HepG2 (cell line): ENCODE results near the gene CDC14B. TPM values are rescaled to one million over a fixed set of nuclear protein-coding genes. Genes with fewer than 3 reads are reported as not detected.

Source experiments
- ATAC-seq: fragments of 200-7000 bp; cut with Tn5 transposase; 3 replicates; pipeline ENCODE4 v1.9.1; 2020; ENCODE audit warnings: mild to moderate bottlenecking, moderate library complexity
- BruUV-seq: library from RNA; stranded (reverse); fragments of 400-500 nt; replicated peaks from 2 replicates; lab custom pipeline; 2021; lab: Mats Ljungman, UMichigan
- CTCF ChIA-PET: fragments of 300-600 bp; formaldehyde crosslinking; extraction: SDS; loops from one replicate; lab custom pipeline; 2021; ENCODE audit warnings: low total read pairs, inconsistent platforms, low intra/inter-chr PET ratio; lab: Yijun Ruan, JAX
- POLR2A ChIA-PET: fragments of 350-600 bp; sonication (Branson Sonifier 250); formaldehyde crosslinking; loops from one replicate; lab custom pipeline; 2020; ENCODE audit warnings: antibody characterized with exemption, inconsistent platforms; lab: Yijun Ruan, JAX
- DNase-seq: peaks from one replicate; pipeline ENCODE4 v3.0.0-alpha.2; 2015; ENCODE audit warnings: low spot score
- FAIRE-seq: peaks from 3 replicates; lab custom pipeline; 2011; peaks lifted over from hg19 to GRCh38; lab: Jason Lieb, UNC
- H2AFZ ChIP-seq: one replicate; pipeline ENCODE4 v1.6.1; 2011; ENCODE audit warnings: low read length, inconsistent platforms
- H3K27ac ChIP-seq: fragments of 300-600 bp; 3 replicates; pipeline ENCODE4 v1.8.0; 2011; ENCODE audit warnings: mixed run types, mild to moderate bottlenecking, mixed read lengths, low read length, inconsistent platforms; ENCODE audit not compliant: insufficient read depth; ENCODE audit errors: extremely low read length
- H3K27me3 ChIP-seq, 2 experiments: fragments of 200-600 bp in 1 of 2; 2 replicates in 1 of 2; 3 replicates in 1 of 2; pipeline versions ENCODE4 v1.6.0 to v1.8.0; 2011; ENCODE audit warnings: low read length in 2 of 2, mild to moderate bottlenecking in 2 of 2, moderate library complexity in 2 of 2, inconsistent platforms in 1 of 2; ENCODE audit not compliant: insufficient read depth in 2 of 2, control insufficient read depth in 1 of 2
- H3K36me3 ChIP-seq, 2 experiments: fragments of 200-600 bp in 1 of 2; replicated peaks in 1 of 2; 2 replicates in 1 of 2; 3 replicates in 1 of 2; pipeline versions ENCODE4 v1.5.1 to v1.8.0; 2011; ENCODE audit warnings: low read length in 2 of 2, inconsistent platforms in 1 of 2; ENCODE audit not compliant: insufficient read depth in 2 of 2, control insufficient read depth in 1 of 2
- H3K4me1 ChIP-seq: 2 replicates; pipeline ENCODE4 v1.5.1; 2012; ENCODE audit warnings: low read length, inconsistent platforms; ENCODE audit not compliant: insufficient read depth
- H3K4me2 ChIP-seq: 2 replicates; pipeline ENCODE4 v1.6.0; 2011; ENCODE audit warnings: low read depth, low read length, inconsistent platforms
- H3K4me3 ChIP-seq, 3 experiments: fragments of 200-600 bp in 1 of 3; sonication (generic), shearing (Covaris generic) in 1 of 3; replicated peaks in 1 of 3; 2 replicates each; pipeline ENCODE4 v1.5.1; 2011 to 2016; ENCODE audit warnings: low read length in 3 of 3, inconsistent platforms in 2 of 3, low read depth in 2 of 3, mild to moderate bottlenecking in 2 of 3, control low read depth in 1 of 3, mixed read lengths in 1 of 3; ENCODE audit not compliant: insufficient read depth in 1 of 3
- H3K79me2 ChIP-seq: one replicate; pipeline ENCODE4 v1.6.1; 2011; ENCODE audit warnings: low read length, inconsistent platforms; ENCODE audit not compliant: insufficient read depth
- H3K9ac ChIP-seq: 2 replicates; pipeline ENCODE4 v1.6.0; 2011; ENCODE audit warnings: mild to moderate bottlenecking, low read depth, low read length, inconsistent platforms; ENCODE audit not compliant: insufficient read depth
- H3K9me3 ChIP-seq: 2 replicates; pipeline ENCODE4 v1.5.1; 2012; ENCODE audit warnings: mild to moderate bottlenecking, low read length
- H4K20me1 ChIP-seq: 2 replicates; pipeline ENCODE4 v1.6.0; 2011; ENCODE audit warnings: inconsistent platforms, mild to moderate bottlenecking, low read length, moderate library complexity; ENCODE audit not compliant: insufficient read depth
- KDM1A ChIP-seq: IDR thresholded peaks from 2 replicates; pipeline ENCODE4 v1.6.1; 2016; ENCODE audit warnings: missing compliant biosample characterization
- NR0B2 ChIP-seq: sonication (generic); formaldehyde crosslinking; IDR thresholded peaks from 2 replicates; pipeline ENCODE4 v1.4.0; 2020; ENCODE audit warnings: mild to moderate bottlenecking, missing genetic modification reagents
- PBX2 ChIP-seq: IDR thresholded peaks from 2 replicates; pipeline ENCODE4 v1.6.1; 2016; ENCODE audit warnings: control low read depth
- SNAPC2 ChIP-seq: sonication (generic); formaldehyde crosslinking; IDR thresholded peaks from 2 replicates; pipeline ENCODE4 v1.8.1; 2022; ENCODE audit warnings: mild to moderate bottlenecking, missing genetic modification reagents
- USF2 ChIP-seq, 2 experiments: sonication (generic) in 1 of 2; formaldehyde crosslinking in 1 of 2; IDR thresholded peaks; 2 replicates each; pipeline versions ENCODE4 v1.5.1 to v1.6.1; 2011 to 2020; ENCODE audit warnings: borderline replicate concordance in 1 of 2, low read depth in 1 of 2, low read length in 1 of 2, mild to moderate bottlenecking in 1 of 2, missing genetic modification reagents in 1 of 2, moderate library complexity in 1 of 2
- ZNF441 ChIP-seq: sonication (generic); formaldehyde crosslinking; IDR thresholded peaks from 2 replicates; pipeline ENCODE4 v1.7.0; 2021; ENCODE audit warnings: missing genetic modification reagents, borderline replicate concordance
- ZNF629 ChIP-seq: sonication (generic); formaldehyde crosslinking; conservative IDR thresholded peaks from 2 replicates; pipeline ENCODE4 v1.5.0; 2020; ENCODE audit warnings: missing genetic modification reagents
- WGBS: methylation state at CpG from one replicate; pipeline ENCODE4 v1.1.6; 2017; ENCODE audit warnings: low lambda C conversion rate; 5-methylcytosine and 5-hydroxymethylcytosine counted together
- in situ Hi-C: cut with HindIII; loops from 2 replicates; pipeline ENCODE4 v1.10.0; 2017; ENCODE audit warnings: low pct_unique_long_range_greater_than_20kb; ENCODE audit not compliant: extremely low pct_ligation_motif_present
- intact Hi-C: fragments of 100-400 bp; cut with micrococcal nuclease; formaldehyde crosslinking; loops from one replicate; pipeline ENCODE4 v1.10.0; 2022; ENCODE audit not compliant: unreplicated experiment
- polyA plus RNA-seq, 8 experiments: library from polyadenylated mRNA; depleted of rRNA in 3 of 8; stranded (reverse) in 7 of 8; unstranded in 1 of 8; fragments of >200 nt; fragmentation: Illumina TruSeq in 4 of 8; extraction: Trizol in 4 of 8; gene quantifications; 2 replicates each; pipeline versions ENCODE4 v1.2.1 to v1.2.3, GENCODE V29; 2011 to 2016; ENCODE audit warnings: low read depth in 4 of 8, missing spikeins in 1 of 8, mixed read lengths in 1 of 8; ENCODE audit not compliant: insufficient read depth in 1 of 8
- total RNA-seq, 5 experiments: library from RNA; depleted of rRNA; stranded (reverse); fragments of >200 nt; fragmentation: Illumina TruSeq; extraction: Trizol; gene quantifications; 2 replicates each; pipeline ENCODE4 v1.2.3, GENCODE V29; 2016; ENCODE audit warnings: low read depth in 1 of 5

CDC14B gene
- total and polyA plus RNA-seq, 2 of the 13 experiments (the other 11 are each of a cell fraction or from before 2014, with no cell fraction given) = 25.8 to 33.3 TPM

GRCh38 chr9:96476591-96476990 lies 143.1 kb downstream of the CDC14B start (continued):
- TF ChIP-seq PBX2 (CRISPR knock-in tag) (no peak), SNAPC2 (CRISPR knock-in tag) (no peak)

GRCh38 chr9:96476013-96476412 lies 143.6 kb downstream of the CDC14B start:
- no peak overlapping the region for H3K4me3 ChIP-seq
- no peaks in the 10 kb centered on the region for H3K9me3 ChIP-seq
- no peaks in the 10 kb centered on the region for H4K20me1 ChIP-seq
- no peak overlapping the region for H3K9ac ChIP-seq
- intact Hi-C loops = no loop called here
- no peak for DNase-seq
- no peaks in the 10 kb centered on the region for H3K79me2 ChIP-seq
- H2AFZ ChIP-seq = no peak overlapping the region
- in situ Hi-C loops = no loop called here
- H3K4me1 ChIP-seq = no peaks in the 10 kb centered on the region
- WGBS = 98% methylated on average over 4 of the region's 4 CpGs
- ATAC-seq = no peak
- peaks cover 17 to 48% of the 10 kb centered on the region in 2 experiments for H3K36me3 ChIP-seq
- no peak overlapping the region for H3K4me2 ChIP-seq
- no peaks in the 10 kb centered on the region for H3K27me3 ChIP-seq
- TF ChIP-seq USF2 (IDR thresholded peaks at IDR 0.05; ENCODE audit: low read depth, low read length) (no peak), USF2 (CRISPR knock-in tag; IDR thresholded peaks at IDR 0.05; ENCODE audit: borderline replicate concordance) (no peak), NR0B2 (CRISPR knock-in tag) (no peak), KDM1A (CRISPR knock-in tag) (no peak), ZNF629 (CRISPR knock-in tag) (peak; percentile 63), ZNF441 (CRISPR knock-in tag) (no peak)
- POLR2A ChIA-PET = no interaction called here
- FAIRE-seq = no peak
- H3K27ac ChIP-seq = no peak overlapping the region
- BruUV-seq = no TSS peak
- CTCF ChIA-PET = no interaction called here
